Keratinocyte (primary cell): ENCODE measurements around the gene ASF1B. TPM values are rescaled to one million over a fixed set of nuclear protein-coding genes. Genes with fewer than 3 reads are reported as not detected.

ENCODE experiments used
- DNase-seq: peaks from one replicate; pipeline ENCODE4 v3.0.0-alpha.2; 2011; ENCODE audit warnings: low read depth, missing footprints, low spot score
- FAIRE-seq: peaks from 2 replicates; lab custom pipeline; 2011; peaks lifted over from hg19 to GRCh38; lab: Jason Lieb, UNC
- H2AFZ ChIP-seq: 2 replicates; pipeline ENCODE4 v1.6.0; 2012; ENCODE audit warnings: low read length, control low read depth, inconsistent platforms; ENCODE audit not compliant: control insufficient read depth
- H3K27ac ChIP-seq: 2 replicates; pipeline ENCODE4 v1.5.1; 2011; ENCODE audit warnings: low read length; ENCODE audit not compliant: control insufficient read depth, insufficient read depth
- H3K27me3 ChIP-seq: 3 replicates; pipeline ENCODE4 v1.6.0; 2011; ENCODE audit warnings: low read length; ENCODE audit not compliant: control insufficient read depth, insufficient read depth; ENCODE audit errors: extremely low read depth
- H3K36me3 ChIP-seq, 2 experiments: 2 replicates in 1 of 2; 3 replicates in 1 of 2; pipeline ENCODE4 v1.5.1; 2011; ENCODE audit warnings: low read length in 2 of 2, mild to moderate bottlenecking in 1 of 2; ENCODE audit not compliant: control insufficient read depth in 2 of 2, insufficient read depth in 2 of 2; ENCODE audit errors: extremely low read depth in 1 of 2
- H3K4me1 ChIP-seq: 3 replicates; pipeline ENCODE4 v1.5.1; 2011; ENCODE audit warnings: low read length; ENCODE audit not compliant: control insufficient read depth, insufficient read depth; ENCODE audit errors: extremely low read depth
- H3K4me2 ChIP-seq: 3 replicates; pipeline ENCODE4 v1.6.0; 2011; ENCODE audit warnings: low read depth, low read length; ENCODE audit not compliant: control insufficient read depth, insufficient read depth; ENCODE audit errors: extremely low read depth
- H3K4me3 ChIP-seq, 3 experiments: fragments of 200-600 bp in 1 of 3; sonication (generic) in 1 of 3; 2 replicates in 2 of 3; 3 replicates in 1 of 3; pipeline ENCODE4 v1.5.1; 2011 to 2016; ENCODE audit warnings: low read length in 3 of 3, mild to moderate bottlenecking in 3 of 3, control low read depth in 2 of 3, inconsistent platforms in 1 of 3, low read depth in 1 of 3, mixed read lengths in 1 of 3, mixed run types in 1 of 3, moderate library complexity in 1 of 3; ENCODE audit not compliant: control insufficient read depth in 2 of 3, insufficient read depth in 2 of 3; ENCODE audit errors: extremely low read depth in 1 of 3
- H3K79me2 ChIP-seq: 2 replicates; pipeline ENCODE4 v1.6.0; 2012; ENCODE audit warnings: low read length; ENCODE audit not compliant: control insufficient read depth, insufficient read depth
- H3K9ac ChIP-seq: 3 replicates; pipeline ENCODE4 v1.6.0; 2011; ENCODE audit warnings: low read length; ENCODE audit not compliant: control insufficient read depth, insufficient read depth; ENCODE audit errors: extremely low read depth
- H3K9me1 ChIP-seq: 3 replicates; pipeline ENCODE4 v1.6.0; 2011; ENCODE audit warnings: low read length; ENCODE audit not compliant: control insufficient read depth, insufficient read depth; ENCODE audit errors: extremely low read depth
- H3K9me3 ChIP-seq: 2 replicates; pipeline ENCODE4 v1.5.1; 2012; ENCODE audit warnings: low read depth, low read length; ENCODE audit not compliant: control insufficient read depth
- H4K20me1 ChIP-seq: 3 replicates; pipeline ENCODE4 v1.6.0; 2011; ENCODE audit warnings: low read length; ENCODE audit not compliant: control insufficient read depth, insufficient read depth; ENCODE audit errors: extremely low read depth
- CTCF ChIP-seq, 3 experiments: IDR thresholded peaks in 1 of 3; conservative IDR thresholded peaks in 1 of 3; optimal IDR thresholded peaks in 1 of 3; 2 replicates in 2 of 3; 3 replicates in 1 of 3; pipeline versions ENCODE3 to v1.5.1; 2011; ENCODE audit warnings: low read length in 3 of 3, mild to moderate bottlenecking in 3 of 3, moderate library complexity in 2 of 3, control low read depth in 1 of 3, inconsistent platforms in 1 of 3; ENCODE audit not compliant: insufficient read depth in 2 of 3; ENCODE audit errors: extremely low read depth in 1 of 3
- EZH2 ChIP-seq: IDR thresholded peaks from one replicate; pipeline ENCODE4 v1.6.1; 2012; ENCODE audit warnings: inconsistent platforms, mild to moderate bottlenecking, low read length, moderate library complexity
- dilution Hi-C: fragments of 300-500 bp; cut with MboI; formaldehyde crosslinking; loops from one replicate; pipeline ENCODE4 v1.7.0; 2020; ENCODE audit warnings: low sequenced_read_pairs; ENCODE audit not compliant: extremely low pct_ligation_motif_present
- polyA plus RNA-seq, 5 experiments: library from polyadenylated mRNA; depleted of rRNA in 3 of 5; stranded (reverse) in 3 of 5; stranded (forward) in 1 of 5; unstranded in 1 of 5; fragments of >200 nt; gene quantifications; 1 replicate in 1 of 5; 2 replicates in 3 of 5; 3 replicates in 1 of 5; pipeline versions ENCODE4 v1.2.1 to v1.2.3, GENCODE V29; 2011 to 2012; ENCODE audit warnings: missing spikeins in 2 of 5, low read depth in 1 of 5, low replicate concordance in 1 of 5

Gene ASF1B
- polyA plus RNA-seq, 1 donor (not counting 4 experiments of a cell fraction or from before 2014, with no cell fraction given): 7.8 TPM

- H3K9ac ChIP-seq: no peak overlapping the region
- TF ChIP-seq EZH2 (no peak), CTCF (optimal IDR thresholded peaks at IDR 0.05 in 1 of 3, IDR thresholded peaks at IDR 0.05 in 1 of 3, conservative IDR thresholded peaks at IDR 0.05 in 1 of 3; ENCODE audit: extremely low read depth in 1 of 3, insufficient read depth in 2 of 3, low read length in 3 of 3) (no peak)
- no peaks in the 10 kb centered on the region for H3K9me1 ChIP-seq
- FAIRE-seq: no peak
- dilution Hi-C loops: no loop called here
- no peaks in the 10 kb centered on the region for H3K36me3 ChIP-seq
- peaks cover 3% of the 10 kb centered on the region for H3K4me1 ChIP-seq
- H3K4me2 ChIP-seq: no peak overlapping the region
- no peaks in the 10 kb centered on the region for H3K79me2 ChIP-seq
- no peaks in the 10 kb centered on the region for H4K20me1 ChIP-seq
- no peak overlapping the region for H3K4me3 ChIP-seq
- no peak for DNase-seq
- H2AFZ ChIP-seq: no peak overlapping the region
- no peaks in the 10 kb centered on the region for H3K9me3 ChIP-seq
- no peak overlapping the region for H3K27ac ChIP-seq
- H3K27me3 ChIP-seq: no peaks in the 10 kb centered on the region
Measured at GRCh38 chr19:14185158-14185557, 48.8 kb upstream of the ASF1B start.

- Histone ChIP-seq H3K27ac (no peak overlapping the region), H3K9me3 (no peaks in the 10 kb centered on the region), H3K79me2 (no peaks in the 10 kb centered on the region)
Measured at GRCh38 chr19:14183741-14184350, 47.5 kb upstream of the ASF1B start.

More at GRCh38 chr19:14183741-14184350, 47.5 kb upstream of the ASF1B start:
- Histone ChIP-seq H2AFZ (no peak overlapping the region), H3K36me3 (no peaks in the 10 kb centered on the region), H4K20me1 (no peaks in the 10 kb centered on the region), H3K9ac (no peak overlapping the region), H3K4me3 (no peak overlapping the region), H3K4me2 (no peak overlapping the region), H3K9me1 (no peaks in the 10 kb centered on the region), H3K4me1 (peaks cover 3% of the 10 kb centered on the region), H3K27me3 (no peaks in the 10 kb centered on the region)
- TF ChIP-seq EZH2 (no peak), CTCF (optimal IDR thresholded peaks at IDR 0.05 in 1 of 3, IDR thresholded peaks at IDR 0.05 in 1 of 3, conservative IDR thresholded peaks at IDR 0.05 in 1 of 3; ENCODE audit: extremely low read depth in 1 of 3, insufficient read depth in 2 of 3, low read length in 3 of 3) (no peak)
- no peak for FAIRE-seq
- dilution Hi-C loops: no loop called here
- DNase-seq: no peak
